SKM-1 (cell line): ENCODE results near the gene WIPF3.

Experiments
- DNase-seq: peaks from one replicate; lab custom pipeline; 2025; ENCODE audit not compliant: unreplicated experiment; lab: John Stamatoyannopoulos, UW

Gene WIPF3

DNA sequence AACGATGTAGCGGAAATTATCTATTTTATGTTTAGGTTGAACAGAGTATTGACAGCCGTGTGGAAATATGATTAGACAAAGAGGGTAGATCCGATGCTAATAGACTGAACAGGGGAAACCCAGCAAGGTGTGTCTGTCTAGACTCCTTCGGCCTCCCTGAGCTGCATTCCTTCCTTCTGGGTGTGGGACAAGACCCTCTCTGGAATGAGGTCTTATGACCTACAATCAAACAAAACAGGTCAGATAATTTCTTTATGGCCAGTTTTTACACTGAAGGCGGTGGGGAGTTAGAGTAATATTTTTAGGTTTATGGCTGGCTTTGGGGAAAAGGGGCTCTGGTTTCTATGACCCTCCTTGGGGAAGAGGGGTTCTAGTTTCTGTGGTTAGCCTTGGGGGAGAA lies 41.2 kb downstream of the WIPF3 start:
- no peak for DNase-seq

- no peak for DNase-seq
Observed at GRCh38 chr7:29847916-29848315, 41.6 kb downstream of the WIPF3 start.

DNA sequence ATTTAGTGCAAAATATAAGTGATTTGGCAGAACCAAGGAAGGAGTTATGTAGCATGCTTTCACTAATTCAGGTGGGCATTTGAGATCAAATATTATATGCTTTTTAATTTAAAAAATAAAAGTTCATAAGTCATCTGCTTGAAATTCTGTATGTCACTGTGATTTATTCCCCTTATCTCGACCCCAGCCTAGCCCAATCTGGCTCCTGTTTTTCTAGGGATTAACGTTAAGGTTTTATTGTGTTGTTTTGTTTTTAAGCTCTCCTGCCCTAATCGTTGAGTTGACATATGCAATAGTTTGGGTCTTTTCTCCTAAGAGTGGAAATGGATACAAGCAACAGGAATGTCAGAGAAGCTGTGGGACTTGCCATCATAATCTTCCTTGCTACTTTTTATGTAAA lies 42.6 kb downstream of the WIPF3 start:
- no peak for DNase-seq

- no peak for DNase-seq
Observed at GRCh38 chr7:29851487-29851886, 45.2 kb downstream of the WIPF3 start.

- DNase-seq = no peak
Observed at GRCh38 chr7:29852457-29852856, 46.1 kb downstream of the WIPF3 start.

DNA sequence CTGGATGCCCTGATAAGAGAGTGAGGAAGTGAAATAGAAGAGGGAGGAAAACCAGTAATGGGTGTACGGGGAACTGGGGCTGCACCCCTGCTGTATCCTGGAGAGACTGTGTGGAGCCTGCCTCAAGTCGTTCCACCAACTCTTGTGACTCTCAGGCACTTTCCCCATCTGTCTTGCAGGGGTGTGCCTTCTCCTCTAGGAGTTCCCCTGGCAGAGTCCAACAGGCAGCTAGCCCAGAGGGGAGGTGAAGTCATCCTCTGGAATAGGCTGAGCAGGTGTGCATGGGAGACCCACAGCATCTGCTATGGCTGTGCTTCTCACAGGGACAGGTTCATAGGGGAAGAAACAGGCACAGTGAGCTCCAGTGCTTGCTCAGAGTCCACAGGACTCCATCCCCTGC lies 46.8 kb downstream of the WIPF3 start:
- no peak for DNase-seq

- DNase-seq = no peak
Observed at GRCh38 chr7:29853789-29854188, 47.5 kb downstream of the WIPF3 start.

DNA sequence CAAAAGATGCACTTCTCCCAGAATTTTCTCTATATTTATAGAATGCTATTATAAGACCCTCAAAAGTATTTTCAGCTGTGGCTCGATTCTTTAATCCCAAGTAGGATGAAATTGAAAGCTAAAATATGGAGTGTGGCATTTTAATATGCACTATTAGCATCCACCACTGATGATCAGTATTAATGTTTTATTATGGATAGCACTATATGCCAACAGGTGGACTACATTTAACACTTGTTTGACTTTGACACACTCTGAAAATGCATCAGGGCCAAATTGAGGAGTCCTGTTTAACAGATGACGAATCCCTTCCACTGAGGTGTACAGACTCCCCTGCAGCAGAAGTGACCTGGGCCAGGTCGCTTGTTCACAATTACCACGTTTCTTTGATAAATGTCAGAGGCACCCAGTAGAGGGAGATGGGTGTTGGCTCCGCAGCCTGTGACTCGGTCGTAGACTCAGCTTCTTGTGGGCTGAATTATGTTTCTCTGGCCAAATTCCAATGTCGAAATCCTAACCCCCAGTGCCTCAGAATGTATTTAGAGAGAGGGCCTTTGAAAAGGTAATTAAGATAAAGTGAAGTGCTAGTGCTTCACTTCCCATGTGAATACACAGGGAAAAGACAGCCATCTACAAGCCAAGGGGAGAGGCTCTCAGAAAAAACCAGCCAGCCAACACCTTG lies 48.1 kb downstream of the WIPF3 start:
- no peak for DNase-seq

DNA sequence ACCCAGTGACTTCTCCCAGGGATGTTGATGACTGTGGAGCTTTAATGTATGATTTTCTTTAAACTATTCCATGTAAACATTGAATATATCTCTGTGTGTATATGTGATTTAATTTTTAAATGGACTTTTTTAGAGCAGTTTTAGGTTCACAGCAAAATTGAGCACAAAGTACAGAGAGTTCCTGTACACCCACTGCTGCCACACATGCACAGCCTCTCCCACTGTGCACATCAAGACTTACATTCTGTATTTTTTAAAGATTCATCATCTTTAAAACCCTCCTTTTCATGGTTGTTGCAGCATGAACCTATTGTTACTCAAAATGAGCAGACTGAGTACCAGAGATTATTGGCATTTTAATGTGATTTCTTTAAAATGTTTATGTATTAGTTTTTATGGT lies 51.3 kb downstream of the WIPF3 start:
- no peak for DNase-seq

- DNase-seq = no peak
Observed at GRCh38 chr7:29858191-29858951, 52.1 kb downstream of the WIPF3 start.

- no peak for DNase-seq
Observed at GRCh38 chr7:29859104-29859503, 52.8 kb downstream of the WIPF3 start.

- peak; percentile 29 for DNase-seq
Observed at GRCh38 chr7:29859524-29860185, 53.3 kb downstream of the WIPF3 start.

DNA sequence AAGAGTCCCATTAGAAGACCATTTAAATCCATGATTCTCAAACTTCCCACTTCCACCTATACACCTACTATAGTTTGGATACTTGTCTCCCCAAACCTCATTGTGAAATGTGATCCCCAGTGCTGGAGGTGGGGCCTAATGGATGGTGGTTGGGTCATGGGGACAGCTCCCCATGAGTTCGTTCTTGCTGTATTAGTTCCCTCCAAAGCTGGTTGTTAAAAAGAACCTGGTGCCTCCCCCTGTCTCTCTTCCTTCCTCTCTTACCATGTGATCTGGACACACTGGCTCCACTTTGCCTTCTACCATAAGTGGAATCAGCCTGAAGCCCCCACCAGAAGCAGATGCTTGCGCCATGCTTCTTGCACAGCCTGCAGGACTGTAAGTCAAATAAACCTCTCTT lies 53.9 kb downstream of the WIPF3 start:
- DNase-seq = no peak

DNA sequence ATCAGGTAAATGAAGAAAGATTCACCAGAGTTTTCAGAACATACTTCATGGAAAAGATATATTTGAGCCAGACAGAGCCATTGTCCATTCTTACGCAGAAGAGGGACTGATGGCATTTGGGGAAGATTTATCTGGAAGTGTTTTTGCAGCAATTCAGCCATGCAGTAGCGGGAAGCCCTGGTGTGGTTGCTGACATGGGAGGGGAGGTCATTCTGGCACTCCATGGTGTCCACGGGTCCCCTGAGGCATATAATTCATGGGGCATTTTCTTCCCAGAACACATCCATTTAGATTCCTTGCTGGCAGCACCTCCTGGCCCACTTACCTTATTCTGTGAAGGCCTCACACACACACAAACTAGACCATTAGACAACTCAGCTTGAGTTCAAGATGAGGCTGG lies 55.6 kb downstream of the WIPF3 start:
- no peak for DNase-seq

- no peak for DNase-seq
Observed at GRCh38 chr7:29864656-29865055, 58.3 kb downstream of the WIPF3 start.

DNA sequence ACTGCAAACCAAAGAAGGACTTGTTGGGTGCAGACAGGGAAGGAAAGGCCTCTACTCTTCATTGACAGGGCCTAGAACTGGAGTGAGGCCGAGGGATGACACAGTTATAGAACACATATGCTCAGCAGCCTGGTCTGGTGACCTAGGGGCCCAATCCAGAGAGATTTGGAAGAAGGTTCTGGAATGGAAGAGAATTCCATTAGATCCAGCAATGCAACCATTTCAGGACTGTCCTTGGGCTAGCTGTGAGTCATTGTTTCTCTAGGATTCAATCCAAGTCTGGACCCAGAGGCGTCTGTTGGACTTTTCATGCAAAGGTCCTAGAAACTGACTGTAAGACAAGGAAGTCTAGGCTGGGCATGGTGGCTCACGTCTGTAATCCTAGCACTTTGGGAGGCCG lies 59.2 kb downstream of the WIPF3 start:
- DNase-seq = no peak

- peak; percentile 28 for DNase-seq
Observed at GRCh38 chr7:29866490-29866930, 60.2 kb downstream of the WIPF3 start.

DNA sequence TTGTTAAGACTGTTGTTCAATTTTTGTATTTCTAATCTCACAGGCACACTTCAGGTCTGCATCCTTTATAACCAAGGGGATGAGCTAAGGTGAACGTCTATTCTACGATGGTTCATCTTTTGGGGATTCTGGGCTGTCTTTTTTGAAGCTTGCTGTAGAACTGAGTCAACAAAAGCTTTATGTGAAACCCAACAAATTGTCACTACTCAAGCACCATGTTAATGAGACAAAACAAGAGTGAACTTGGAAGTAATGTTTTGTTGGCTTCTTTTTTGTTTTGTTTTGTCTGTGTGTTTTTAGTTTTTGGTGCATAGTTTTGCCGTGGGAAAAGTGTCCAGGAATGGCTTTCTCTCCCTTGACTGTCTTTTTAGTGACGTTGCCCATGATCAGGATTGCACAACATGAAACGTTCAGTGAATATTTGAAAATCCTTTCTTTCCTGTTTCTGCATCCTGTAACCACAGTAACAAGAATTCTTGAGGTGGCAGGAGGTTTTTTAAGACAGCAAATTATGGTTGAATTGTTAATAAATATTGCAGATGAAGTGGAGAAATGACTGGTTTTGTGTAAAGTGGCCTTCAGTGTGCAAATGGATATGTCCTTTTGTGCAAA lies 65.6 kb downstream of the WIPF3 start:
- DNase-seq = no peak

DNA sequence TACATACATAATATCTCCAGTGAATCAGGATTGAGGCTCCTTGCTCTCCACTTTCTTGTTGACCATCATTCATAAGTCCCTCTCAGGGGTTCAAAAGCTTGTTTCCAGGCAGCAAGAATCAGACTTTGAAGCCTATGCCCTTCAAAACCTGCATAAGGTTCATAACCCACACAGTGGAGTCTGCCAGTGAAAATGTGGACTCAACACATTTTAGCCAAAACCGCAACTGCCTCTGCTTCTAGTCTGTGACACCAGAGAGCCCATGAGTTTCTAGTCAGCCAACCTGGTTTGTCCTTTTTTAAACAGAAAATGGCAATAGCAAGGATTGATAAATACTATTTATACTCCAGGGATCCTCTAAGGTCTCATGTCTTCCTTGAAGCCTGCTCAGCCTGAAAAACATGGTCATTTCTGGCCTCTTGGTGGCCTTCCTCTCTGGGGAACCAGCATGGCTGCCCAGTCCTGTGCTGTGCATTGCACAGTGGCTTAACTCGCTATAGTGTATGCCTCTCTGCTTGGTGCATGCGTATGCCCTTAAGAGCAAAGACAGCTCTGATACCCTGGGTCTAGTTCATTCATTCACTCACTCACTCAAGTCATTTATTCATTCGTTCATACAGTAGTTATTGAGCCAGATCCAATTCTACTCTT lies 67.5 kb downstream of the WIPF3 start:
- DNase-seq = no peak

GRCh38 chr7:29875741-29876140 lies 69.4 kb downstream of the WIPF3 start:
- no peak for DNase-seq

- DNase-seq = no peak
Observed at GRCh38 chr7:29877196-29877595, 70.9 kb downstream of the WIPF3 start.
